GM13977 (cell line): ENCODE measurements around the gene PSMD9.

Experiments
- DNase-seq: peaks from one replicate; pipeline ENCODE4 v3.0.0; 2012; ENCODE audit warnings: low spot score
- CTCF ChIP-seq: IDR thresholded peaks from 2 replicates; pipeline ENCODE4 v1.5.1; 2012; ENCODE audit warnings: mild to moderate bottlenecking, control low read depth; ENCODE audit not compliant: insufficient read depth; ENCODE audit errors: extremely low read depth, missing control alignments
- in situ Hi-C: fragments of 300-500 bp; cut with MboI; formaldehyde crosslinking; loops from one replicate; pipeline ENCODE4 v1.12.0; 2022; ENCODE audit warnings: low sequenced_read_pairs, low pct_unique_long_range_greater_than_20kb, mixed read lengths, inconsistent platforms; ENCODE audit not compliant: unreplicated experiment

Gene PSMD9

GRCh38 chr12:121955258-121956237 lies 67.0 kb downstream of the PSMD9 start:
- no peak for DNase-seq
- in situ Hi-C loops: no loop called here
- TF ChIP-seq CTCF: peak; percentile 49

GRCh38 chr12:121957861-121958515 lies 69.4 kb downstream of the PSMD9 start:
- in situ Hi-C loops: no loop called here
- TF ChIP-seq CTCF: no peak
- DNase-seq: no peak

- no peak for TF ChIP-seq CTCF
- DNase-seq: no peak
- in situ Hi-C loops: no loop called here
Measured at GRCh38 chr12:121958541-121959240, 70.1 kb downstream of the PSMD9 start.

GRCh38 chr12:121960541-121960940 lies 72.0 kb downstream of the PSMD9 start:
- DNase-seq: no peak
- TF ChIP-seq CTCF: no peak
- in situ Hi-C loops: no loop called here

GRCh38 chr12:121961195-121961879 lies 72.7 kb downstream of the PSMD9 start:
- no peak for DNase-seq
- in situ Hi-C loops: no loop called here
- no peak for TF ChIP-seq CTCF

GRCh38 chr12:121963341-121964018 lies 74.9 kb downstream of the PSMD9 start:
- no peak for DNase-seq
- no peak for TF ChIP-seq CTCF
- in situ Hi-C loops: no loop called here
